Mesenchymal stem cell (in vitro differentiated cells and primary cell): ENCODE data around the gene HSPA1B.
A peak's percentile ranks its signal among the peaks of the same experiment; 100 is the strongest.
"Not testable (repeated sequence)": the region's sequence is repeated elsewhere in the genome, so short reads cannot be mapped to it uniquely, and the experiment has no call there.

Experiments
- DNase-seq: peaks from one replicate; pipeline ENCODE4 v3.0.0-alpha.2; 2013
- H2AFZ ChIP-seq: one replicate; pipeline ENCODE4 v1.6.1; 2013; ENCODE audit warnings: low read depth, mild to moderate bottlenecking, control low read depth, inconsistent platforms, low read length, moderate library complexity
- H2AK5ac ChIP-seq: 2 replicates; pipeline ENCODE4 v1.6.1; 2013; ENCODE audit warnings: low read length, moderate library complexity, mild to moderate bottlenecking, inconsistent platforms; ENCODE audit not compliant: severe bottlenecking
- H2BK120ac ChIP-seq: one replicate; pipeline ENCODE4 v1.6.1; 2013; ENCODE audit warnings: low read depth, mild to moderate bottlenecking, inconsistent platforms, low read length, moderate library complexity
- H2BK12ac ChIP-seq, 2 experiments: one replicate each; pipeline ENCODE4 v1.6.1; 2013; ENCODE audit warnings: inconsistent platforms in 2 of 2, low read length in 2 of 2, mild to moderate bottlenecking in 2 of 2, moderate library complexity in 2 of 2, control low read depth in 1 of 2
- H2BK15ac ChIP-seq: one replicate; pipeline ENCODE4 v1.6.1; 2013; ENCODE audit warnings: mild to moderate bottlenecking, low read depth, inconsistent platforms; ENCODE audit not compliant: poor library complexity, severe bottlenecking
- H2BK5ac ChIP-seq: 2 replicates; pipeline ENCODE4 v1.6.1; 2013; ENCODE audit warnings: low read depth, mild to moderate bottlenecking, low read length, control low read depth, inconsistent platforms; ENCODE audit not compliant: poor library complexity, severe bottlenecking
- H3K14ac ChIP-seq, 2 experiments: one replicate each; pipeline ENCODE4 v1.6.1; 2013; ENCODE audit warnings: inconsistent platforms in 2 of 2, low read length in 2 of 2, control low read depth in 1 of 2, mild to moderate bottlenecking in 1 of 2, moderate library complexity in 1 of 2
- H3K18ac ChIP-seq, 2 experiments: one replicate each; pipeline ENCODE4 v1.6.1; 2013; ENCODE audit warnings: inconsistent platforms in 2 of 2, low read length in 2 of 2, control low read depth in 1 of 2, low read depth in 1 of 2, mild to moderate bottlenecking in 1 of 2
- H3K23ac ChIP-seq, 2 experiments: one replicate each; pipeline ENCODE4 v1.6.1; 2013; ENCODE audit warnings: inconsistent platforms in 2 of 2, low read length in 2 of 2, mild to moderate bottlenecking in 2 of 2, moderate library complexity in 2 of 2, control low read depth in 1 of 2
- H3K27ac ChIP-seq: 2 replicates; pipeline ENCODE4 v1.5.1; 2013; ENCODE audit warnings: mild to moderate bottlenecking, moderate library complexity, low read length, control low read depth, inconsistent platforms; ENCODE audit not compliant: poor library complexity, severe bottlenecking
- H3K27me3 ChIP-seq, 2 experiments: 2 replicates each; pipeline versions ENCODE4 v1.6.1 to v1.7.0; 2013; ENCODE audit warnings: low read length in 2 of 2, mild to moderate bottlenecking in 2 of 2, moderate library complexity in 2 of 2, control low read depth in 1 of 2, inconsistent platforms in 1 of 2; ENCODE audit not compliant: control insufficient read depth in 1 of 2, insufficient read depth in 1 of 2
- H3K36me3 ChIP-seq, 2 experiments: 2 replicates each; pipeline versions ENCODE4 v1.6.1 to v1.7.0; 2013; ENCODE audit warnings: low read length in 2 of 2, control low read depth in 1 of 2, inconsistent platforms in 1 of 2, low read depth in 1 of 2, mild to moderate bottlenecking in 1 of 2; ENCODE audit not compliant: insufficient read depth in 2 of 2, control insufficient read depth in 1 of 2
- H3K4ac ChIP-seq, 2 experiments: one replicate each; pipeline ENCODE4 v1.6.1; 2013; ENCODE audit warnings: inconsistent platforms in 2 of 2, low read length in 2 of 2, mild to moderate bottlenecking in 2 of 2, moderate library complexity in 2 of 2, control low read depth in 1 of 2, low read depth in 1 of 2
- H3K4me1 ChIP-seq: 2 replicates; pipeline ENCODE4 v1.6.1; 2013; ENCODE audit warnings: low read depth, low read length, control low read depth; ENCODE audit not compliant: control insufficient read depth, insufficient read depth
- H3K4me2 ChIP-seq: 2 replicates; pipeline ENCODE4 v1.6.1; 2013; ENCODE audit warnings: low read length, mild to moderate bottlenecking, inconsistent platforms; ENCODE audit not compliant: poor library complexity, severe bottlenecking
- H3K4me3 ChIP-seq, 2 experiments: 2 replicates each; pipeline versions ENCODE4 v1.5.1 to v1.7.0; 2013; ENCODE audit warnings: low read length in 2 of 2, mild to moderate bottlenecking in 2 of 2, control low read depth in 1 of 2, low read depth in 1 of 2; ENCODE audit not compliant: insufficient read depth in 1 of 2
- H3K79me1 ChIP-seq: replicated peaks from 2 replicates; pipeline ENCODE4 v1.6.1; 2013; ENCODE audit warnings: mild to moderate bottlenecking, control low read depth, low read length, inconsistent platforms; ENCODE audit not compliant: poor library complexity, severe bottlenecking
- H3K9ac ChIP-seq: 2 replicates; pipeline ENCODE4 v1.7.0; 2013; ENCODE audit warnings: mild to moderate bottlenecking, low read length, moderate library complexity
- H3K9me3 ChIP-seq: 2 replicates; pipeline ENCODE4 v1.7.0; 2013; ENCODE audit warnings: mild to moderate bottlenecking, low read length; ENCODE audit not compliant: control insufficient read depth
- H4K8ac ChIP-seq: one replicate; pipeline ENCODE4 v1.6.1; 2013; ENCODE audit warnings: inconsistent platforms, mild to moderate bottlenecking, low read length, moderate library complexity
- H4K91ac ChIP-seq: one replicate; pipeline ENCODE4 v1.6.1; 2013; ENCODE audit warnings: mild to moderate bottlenecking, low read length, inconsistent platforms
- WGBS: methylation state at CpG from one replicate; pipeline ENCODE4 v1.1.7; 2013; ENCODE audit warnings: mixed read lengths; 5-methylcytosine and 5-hydroxymethylcytosine counted together

HSPA1B gene

DNA sequence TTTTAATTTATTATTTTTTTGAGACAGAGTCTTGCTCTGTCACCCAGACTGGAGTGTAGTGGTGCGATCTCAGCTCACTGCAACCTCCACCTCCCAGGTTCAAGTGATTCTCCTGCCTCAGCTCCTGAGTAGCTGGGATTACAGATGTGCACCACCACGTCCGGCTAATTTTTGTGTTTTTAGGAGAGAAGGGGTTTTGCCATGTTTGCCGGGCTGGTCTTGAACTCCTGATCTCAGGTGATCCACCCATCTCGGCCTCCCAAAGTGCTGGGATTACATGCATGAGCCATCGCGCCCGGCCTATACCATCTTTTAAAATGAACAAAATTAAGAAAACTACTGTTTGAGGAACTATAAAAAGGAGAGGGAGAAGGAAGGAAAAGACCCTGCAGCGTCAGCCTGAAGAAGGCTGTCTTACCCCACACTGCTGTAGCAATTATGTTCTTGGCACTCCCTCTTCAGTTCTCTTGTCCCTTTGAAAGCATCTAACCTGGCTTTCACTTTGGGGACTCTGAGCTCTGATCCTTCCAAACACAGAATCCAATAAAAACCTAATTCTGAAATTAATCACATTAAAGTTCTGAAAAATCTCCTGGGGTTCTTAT lies 3.8 kb upstream of the HSPA1B start:
- H3K36me3 ChIP-seq, H2BK5ac ChIP-seq, H4K91ac ChIP-seq, H3K27me3 ChIP-seq, H2BK120ac ChIP-seq, H3K9ac ChIP-seq, H3K27ac ChIP-seq, H2BK15ac ChIP-seq, H3K9me3 ChIP-seq, H3K4me3 ChIP-seq, H3K23ac ChIP-seq, H3K14ac ChIP-seq, H4K8ac ChIP-seq, H3K18ac ChIP-seq, H2AFZ ChIP-seq, H2BK12ac ChIP-seq, H3K79me1 ChIP-seq, H3K4me2 ChIP-seq, H3K4ac ChIP-seq, DNase-seq: not testable (repeated sequence)
- Histone ChIP-seq H3K4me1 (peaks cover 14% of the 10 kb centered on the region), H2AK5ac (peak overlapping the region; percentile 53)
- WGBS, result 97% methylated on average over 4 of the region's 9 CpGs

DNA sequence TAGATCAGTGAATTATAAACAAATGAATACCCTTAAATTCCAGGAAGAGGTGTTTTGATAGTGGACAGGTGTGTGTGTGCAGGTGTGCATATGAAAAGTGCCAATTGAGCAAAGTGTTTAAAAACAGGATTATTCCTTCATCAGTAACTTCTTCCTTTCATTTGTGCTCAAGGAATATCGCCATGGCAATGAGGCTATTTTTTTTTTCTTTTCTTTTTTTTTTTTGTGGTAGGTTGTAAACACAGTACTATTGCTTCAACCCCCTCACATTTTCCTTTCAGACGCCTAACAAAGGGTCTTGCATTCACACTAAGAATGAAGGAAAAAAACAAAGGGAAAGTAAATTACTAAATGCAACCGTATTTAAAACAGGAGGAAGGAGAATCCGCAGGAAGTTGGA lies 2.0 kb upstream of the HSPA1B start:
- WGBS, result 81% methylated on average over 2 of the region's 4 CpGs
- Histone ChIP-seq H3K27me3 (no peaks in the 10 kb centered on the region), H2AFZ (no peak overlapping the region), H2BK120ac (no peak overlapping the region), H3K27ac (no peak overlapping the region), H2BK5ac (no peak overlapping the region), H3K4me3 (no peak overlapping the region), H3K14ac (no peak overlapping the region), H3K23ac (no peak overlapping the region), H2BK12ac (no peak overlapping the region), H3K4ac (no peak overlapping the region), H4K91ac (no peak overlapping the region), H3K9ac (no peak overlapping the region), H3K4me1 (peaks cover 11% of the 10 kb centered on the region), H3K18ac (no peak overlapping the region), H3K9me3 (no peaks in the 10 kb centered on the region), H4K8ac (no peak overlapping the region), H3K36me3 (no peaks in the 10 kb centered on the region), H3K79me1 (peaks cover 4% of the 10 kb centered on the region), H2AK5ac (no peak overlapping the region), H3K4me2 (no peak overlapping the region), H2BK15ac (no peak overlapping the region)
- peak; percentile 32 for DNase-seq

DNA sequence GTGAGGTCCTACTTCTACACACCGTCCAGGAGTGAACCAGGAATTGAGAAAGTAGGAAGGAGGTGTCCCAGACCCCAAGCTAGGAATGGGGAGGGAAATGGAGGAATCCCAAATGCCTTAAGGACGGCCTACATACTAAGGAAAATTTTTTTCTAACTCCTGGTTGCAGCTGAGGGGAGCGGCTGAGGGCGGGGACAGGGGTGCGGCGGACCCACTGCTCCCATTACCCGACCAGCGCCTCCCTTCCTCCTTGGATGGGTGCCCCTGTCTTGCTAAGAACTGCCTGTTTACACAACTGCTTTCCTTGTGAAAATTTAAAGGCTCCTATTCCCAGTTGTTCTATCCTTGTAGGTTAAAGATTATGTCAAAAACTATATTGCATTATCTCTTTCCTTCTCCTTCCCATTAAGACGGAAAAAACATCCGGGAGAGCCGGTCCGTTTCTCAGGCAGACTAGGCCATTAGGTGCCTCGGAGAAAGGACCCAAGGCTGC lies 699 bp upstream of the HSPA1B start:
- Histone ChIP-seq H3K9me3 (no peaks in the 10 kb centered on the region), H3K36me3 (no peaks in the 10 kb centered on the region), H3K18ac (peak overlapping the region; percentile 72 to 85), H3K4ac (peak overlapping the region; percentile 32 to 87), H3K4me1 (peaks cover 10% of the 10 kb centered on the region), H2BK12ac (peak overlapping the region; percentile 61 to 89), H3K9ac (peak overlapping the region; percentile 94), H3K23ac (no peak overlapping the region), H3K27ac (peak overlapping the region; percentile 87), H2AFZ (no peak overlapping the region), H2BK15ac (no peak overlapping the region), H2AK5ac (peak overlapping the region; percentile 97), H3K27me3 (no peaks in the 10 kb centered on the region), H3K4me3 (peak overlapping the region in 1 of 2 experiments; percentile 89), H2BK120ac (peak overlapping the region; percentile 85), H4K91ac (peak overlapping the region; percentile 89), H4K8ac (peak overlapping the region; percentile 91), H3K79me1 (peaks cover 4% of the 10 kb centered on the region), H3K4me2 (peak overlapping the region; percentile 43), H3K14ac (no peak overlapping the region), H2BK5ac (no peak overlapping the region)
- 3% methylated on average over 13 of the region's 13 CpGs for WGBS
- DNase-seq, result no peak

- peaks cover 5% of the 10 kb centered on the region for H3K79me1 ChIP-seq
- H2BK120ac ChIP-seq, result no peak overlapping the region
- no peak overlapping the region for H4K91ac ChIP-seq
- WGBS, result 8% methylated on average over 12 of the region's 15 CpGs
- no peak overlapping the region for H3K14ac ChIP-seq
- peak overlapping the region; percentile 90 for H3K4me2 ChIP-seq
- no peak overlapping the region for H2AFZ ChIP-seq
- H3K23ac ChIP-seq, result no peak overlapping the region
- peak overlapping the region; percentile 30 to 79 for H3K4me3 ChIP-seq
- no peak overlapping the region for H3K18ac ChIP-seq
- H3K4ac ChIP-seq, result no peak overlapping the region
- no peak overlapping the region for H2AK5ac ChIP-seq
- H4K8ac ChIP-seq, result no peak overlapping the region
- no peak overlapping the region for H2BK5ac ChIP-seq
- no peaks in the 10 kb centered on the region for H3K9me3 ChIP-seq
- DNase-seq, result peak; percentile 74
- no peaks in the 10 kb centered on the region for H3K27me3 ChIP-seq
- H3K4me1 ChIP-seq, result peaks cover 9% of the 10 kb centered on the region
- no peak overlapping the region for H2BK12ac ChIP-seq
- no peaks in the 10 kb centered on the region for H3K36me3 ChIP-seq
- H3K9ac ChIP-seq, result peak overlapping the region; percentile 93
- no peak overlapping the region for H3K27ac ChIP-seq
- H2BK15ac ChIP-seq, result no peak overlapping the region
Observed at GRCh38 chr6:31829633-31830283, 2.2 kb downstream of the HSPA1B start.
